CD14-positive monocyte (primary cell): ENCODE measurements around the gene STRBP. TPM values are rescaled to one million over a fixed set of nuclear protein-coding genes. Genes with fewer than 3 reads are reported as not detected.

Experiments used
- DNase-seq, 3 donors: peaks; one replicate each; pipeline ENCODE4 v3.0.0-alpha.2; 2011 to 2022
- H2AFZ ChIP-seq: 2 replicates; pipeline ENCODE4 v1.6.0; 2012; ENCODE audit warnings: mild to moderate bottlenecking, low read depth, low read length, inconsistent platforms; ENCODE audit not compliant: insufficient read depth, poor library complexity, severe bottlenecking
- H3K27ac ChIP-seq, 2 donors: 1 replicate in 1 of 2; 2 replicates in 1 of 2; pipeline ENCODE4 v1.5.1; 2012 to 2013; ENCODE audit warnings: low read length in 2 of 2, control low read depth in 1 of 2, inconsistent platforms in 1 of 2, low read depth in 1 of 2, mild to moderate bottlenecking in 1 of 2
- H3K27me3 ChIP-seq, 2 donors: one replicate each; pipeline versions ENCODE4 v1.6.0 to v1.6.1; 2011 to 2013; ENCODE audit warnings: low read length in 2 of 2; ENCODE audit not compliant: control insufficient read depth in 2 of 2, insufficient read depth in 2 of 2
- H3K36me3 ChIP-seq, 2 donors: replicated peaks in 1 of 2; 1 replicate in 1 of 2; 2 replicates in 1 of 2; pipeline versions ENCODE4 v1.5.1 to v1.6.1; 2012 to 2013; ENCODE audit warnings: low read length in 2 of 2, control low read depth in 1 of 2, inconsistent platforms in 1 of 2, mild to moderate bottlenecking in 1 of 2; ENCODE audit not compliant: insufficient read depth in 2 of 2, control insufficient read depth in 1 of 2
- H3K4me1 ChIP-seq, 2 donors: 1 replicate in 1 of 2; 2 replicates in 1 of 2; pipeline versions ENCODE4 v1.5.1 to v1.6.1; 2012 to 2013; ENCODE audit warnings: low read length in 2 of 2, control low read depth in 1 of 2, inconsistent platforms in 1 of 2, mild to moderate bottlenecking in 1 of 2, moderate library complexity in 1 of 2; ENCODE audit not compliant: insufficient read depth in 2 of 2, control insufficient read depth in 1 of 2
- H3K4me2 ChIP-seq: replicated peaks from 2 replicates; pipeline ENCODE3; 2012; ENCODE audit warnings: low read length, moderate library complexity, mild to moderate bottlenecking; ENCODE audit not compliant: poor library complexity, severe bottlenecking; ENCODE audit errors: extremely low read depth
- H3K4me3 ChIP-seq, 3 experiments: fragments of 200-600 bp in 1 of 3; sonication (generic) in 1 of 3; replicated peaks in 1 of 3; 1 replicate in 2 of 3; 2 replicates in 1 of 3; pipeline ENCODE4 v1.5.1; 2011 to 2013; ENCODE audit warnings: low read length in 3 of 3, mild to moderate bottlenecking in 3 of 3, control low read depth in 2 of 3, low read depth in 2 of 3, inconsistent platforms in 1 of 3, moderate library complexity in 1 of 3
- H3K79me2 ChIP-seq: 2 replicates; pipeline ENCODE4 v1.6.0; 2012; ENCODE audit warnings: mild to moderate bottlenecking, control low read depth, inconsistent platforms, low read length, moderate library complexity; ENCODE audit not compliant: insufficient read depth
- H3K9ac ChIP-seq: 2 replicates; pipeline ENCODE4 v1.6.0; 2017; ENCODE audit warnings: low read length, mild to moderate bottlenecking; ENCODE audit not compliant: insufficient read depth, poor library complexity, severe bottlenecking
- H3K9me3 ChIP-seq, 2 donors: replicated peaks in 1 of 2; 1 replicate in 1 of 2; 2 replicates in 1 of 2; pipeline versions ENCODE4 v1.5.1 to v1.6.1; 2012 to 2013; ENCODE audit warnings: low read length in 2 of 2, control low read depth in 1 of 2; ENCODE audit not compliant: control insufficient read depth in 1 of 2, insufficient read depth in 1 of 2
- H4K20me1 ChIP-seq: 2 replicates; pipeline ENCODE4 v1.6.0; 2012; ENCODE audit warnings: mild to moderate bottlenecking, low read length, control low read depth, moderate library complexity; ENCODE audit not compliant: insufficient read depth
- H3K27ac Mint-ChIP-seq, 7 donors: one replicate each; pipeline ENCODE4 v1.8.0; 2020; ENCODE audit warnings: mild to moderate bottlenecking in 7 of 7, mixed read lengths in 7 of 7, moderate library complexity in 6 of 7, inconsistent platforms in 2 of 7
- H3K27me3 Mint-ChIP-seq, 3 donors: one replicate each; pipeline ENCODE4 v1.8.0; 2021 to 2022; ENCODE audit warnings: low read depth in 3 of 3, mild to moderate bottlenecking in 3 of 3, mixed read lengths in 3 of 3, moderate library complexity in 3 of 3, inconsistent platforms in 1 of 3
- H3K36me3 Mint-ChIP-seq, 2 donors: one replicate each; pipeline ENCODE4 v1.8.0; 2020; ENCODE audit warnings: mixed read lengths in 2 of 2, inconsistent platforms in 1 of 2, mild to moderate bottlenecking in 1 of 2
- H3K4me1 Mint-ChIP-seq: one replicate; pipeline ENCODE4 v1.8.0; 2020; ENCODE audit warnings: mild to moderate bottlenecking, mixed read lengths
- H3K4me3 Mint-ChIP-seq, 2 donors: one replicate each; pipeline ENCODE4 v1.8.0; 2020; ENCODE audit warnings: mild to moderate bottlenecking in 2 of 2, mixed read lengths in 2 of 2, moderate library complexity in 1 of 2
- H3K9me3 Mint-ChIP-seq, 7 donors: one replicate each; pipeline ENCODE4 v1.8.0; 2020 to 2022; ENCODE audit warnings: mixed read lengths in 7 of 7, mild to moderate bottlenecking in 6 of 7, moderate library complexity in 6 of 7, inconsistent platforms in 2 of 7
- WGBS: methylation state at CpG from one replicate; pipeline ENCODE4 v1.1.5; 2013; ENCODE audit warnings: missing lambda C conversion rate; ENCODE audit not compliant: insufficient coverage; 5-methylcytosine and 5-hydroxymethylcytosine counted together
- intact Hi-C, 2 donors: fragments of 100-400 bp; cut with micrococcal nuclease; formaldehyde crosslinking; loops; one replicate each; pipeline versions ENCODE4 v1.15.0 to v1.15.1; 2023
- polyA plus RNA-seq, 3 donors: library from polyadenylated mRNA; depleted of rRNA in 1 of 3; unstranded in 2 of 3; stranded (reverse) in 1 of 3; fragments of 300-500 nt in 2 of 3; fragments of >200 nt in 1 of 3; fragmentation: Illumina TruSeq in 2 of 3; gene quantifications; 1 replicate in 2 of 3; 2 replicates in 1 of 3; pipeline ENCODE4 v1.2.3, GENCODE V29; 2012 to 2021
- TF ChIP-seq, protein P1 (sequence below): fragments of 200-600 bp; IDR thresholded peaks from one replicate; pipeline ENCODE4 v1.8.0; 2022; ENCODE audit warnings: antibody characterized with exemption, mild to moderate bottlenecking

STRBP gene
- polyA plus RNA-seq, 3 donors: 0.97 to 1.9 (median 1.9) TPM

DNA sequence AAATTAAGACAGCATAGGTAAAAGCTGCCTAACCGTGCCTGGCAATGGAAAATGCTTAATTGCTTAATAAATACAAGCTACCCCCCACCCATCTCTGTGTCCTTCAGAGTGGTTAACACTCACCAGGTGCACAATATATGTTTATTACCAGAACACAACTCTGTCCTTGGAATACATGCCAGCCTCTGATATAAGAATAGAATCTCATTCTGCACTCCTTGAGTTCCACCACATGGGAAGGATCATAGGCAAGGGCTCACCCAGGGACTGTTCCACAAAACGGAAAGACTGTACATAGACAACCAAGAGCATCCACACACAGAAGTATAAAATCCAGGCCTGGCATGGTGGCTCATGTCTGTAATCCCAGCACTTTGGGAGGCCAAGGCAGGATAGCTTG is 91.4 kb downstream of the STRBP start:
- H3K9ac ChIP-seq: no peak overlapping the region
- no peaks in the 10 kb centered on the region for H3K36me3 ChIP-seq
- no peaks in the 10 kb centered on the region for H3K36me3 Mint-ChIP-seq
- H3K27ac ChIP-seq: no peak overlapping the region
- no peaks in the 10 kb centered on the region for H3K9me3 ChIP-seq
- H4K20me1 ChIP-seq: no peaks in the 10 kb centered on the region
- no peak for DNase-seq
- H3K4me1 ChIP-seq: no peaks in the 10 kb centered on the region
- H3K4me1 Mint-ChIP-seq: peaks cover 20% of the 10 kb centered on the region
- H3K4me3 Mint-ChIP-seq: no peak overlapping the region
- TF ChIP-seq, protein P1, sequence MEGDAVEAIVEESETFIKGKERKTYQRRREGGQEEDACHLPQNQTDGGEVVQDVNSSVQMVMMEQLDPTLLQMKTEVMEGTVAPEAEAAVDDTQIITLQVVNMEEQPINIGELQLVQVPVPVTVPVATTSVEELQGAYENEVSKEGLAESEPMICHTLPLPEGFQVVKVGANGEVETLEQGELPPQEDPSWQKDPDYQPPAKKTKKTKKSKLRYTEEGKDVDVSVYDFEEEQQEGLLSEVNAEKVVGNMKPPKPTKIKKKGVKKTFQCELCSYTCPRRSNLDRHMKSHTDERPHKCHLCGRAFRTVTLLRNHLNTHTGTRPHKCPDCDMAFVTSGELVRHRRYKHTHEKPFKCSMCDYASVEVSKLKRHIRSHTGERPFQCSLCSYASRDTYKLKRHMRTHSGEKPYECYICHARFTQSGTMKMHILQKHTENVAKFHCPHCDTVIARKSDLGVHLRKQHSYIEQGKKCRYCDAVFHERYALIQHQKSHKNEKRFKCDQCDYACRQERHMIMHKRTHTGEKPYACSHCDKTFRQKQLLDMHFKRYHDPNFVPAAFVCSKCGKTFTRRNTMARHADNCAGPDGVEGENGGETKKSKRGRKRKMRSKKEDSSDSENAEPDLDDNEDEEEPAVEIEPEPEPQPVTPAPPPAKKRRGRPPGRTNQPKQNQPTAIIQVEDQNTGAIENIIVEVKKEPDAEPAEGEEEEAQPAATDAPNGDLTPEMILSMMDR: no peak
- no peak overlapping the region for H2AFZ ChIP-seq
- no peaks in the 10 kb centered on the region for H3K27me3 ChIP-seq
- no peak overlapping the region for H3K4me2 ChIP-seq
- no peak overlapping the region for H3K4me3 ChIP-seq
- no peak overlapping the region for H3K27ac Mint-ChIP-seq
- no peaks in the 10 kb centered on the region for H3K27me3 Mint-ChIP-seq
- intact Hi-C loops: no loop called here
- H3K9me3 Mint-ChIP-seq: no peaks in the 10 kb centered on the region
- WGBS: 100% methylated on average over 1 of the region's 2 CpGs
- H3K79me2 ChIP-seq: no peaks in the 10 kb centered on the region

GRCh38 chr9:123175854-123176629 is 92.3 kb downstream of the STRBP start:
- Mint-ChIP-seq H3K27me3 (no peaks in the 10 kb centered on the region), H3K4me1 (peaks cover 20% of the 10 kb centered on the region), H3K9me3 (no peaks in the 10 kb centered on the region), H3K27ac (peak overlapping the region in 2 of 7 donors; percentile 6 to 16), H3K36me3 (no peaks in the 10 kb centered on the region), H3K4me3 (no peak overlapping the region)
- Histone ChIP-seq H3K27me3 (no peaks in the 10 kb centered on the region), H3K4me1 (no peaks in the 10 kb centered on the region), H3K4me3 (no peak overlapping the region), H3K9ac (no peak overlapping the region), H4K20me1 (no peaks in the 10 kb centered on the region), H3K27ac (no peak overlapping the region), H3K4me2 (no peak overlapping the region), H3K79me2 (no peaks in the 10 kb centered on the region), H2AFZ (no peak overlapping the region), H3K9me3 (no peaks in the 10 kb centered on the region), H3K36me3 (no peaks in the 10 kb centered on the region)
- intact Hi-C loops: no loop called here
- TF ChIP-seq, protein P1: no peak
- no peak for DNase-seq
- WGBS: 90% methylated on average over 2 of the region's 4 CpGs
